Psoas muscle (tissue), 8 donors: ENCODE data around the gene NFIB. TPM values are rescaled to one million over a fixed set of nuclear protein-coding genes. Genes with fewer than 3 reads are reported as not detected.

Source experiments
- ATAC-seq, 4 donors: fragments of 200-7000 bp; cut with Tn5 transposase; one replicate each; pipeline ENCODE4 v1.9.1; 2020; ENCODE audit warnings: moderate library complexity in 3 of 4, mild to moderate bottlenecking in 2 of 4
- DNase-seq, 2 donors: peaks; one replicate each; pipeline ENCODE4 v3.0.0-alpha.2; 2020
- H3K27ac ChIP-seq: fragments of 200-600 bp; one replicate; pipeline ENCODE4 v1.8.0; 2022
- H3K27me3 ChIP-seq, 3 donors: fragments of 200-600 bp in 1 of 3; one replicate each; pipeline versions ENCODE4 v1.6.1 to v1.8.0; 2013 to 2022; ENCODE audit warnings: low read length in 2 of 3, mild to moderate bottlenecking in 2 of 3, moderate library complexity in 1 of 3; ENCODE audit not compliant: insufficient read depth in 3 of 3
- H3K36me3 ChIP-seq, 2 donors: fragments of 200-600 bp in 1 of 2; one replicate each; pipeline versions ENCODE4 v1.6.1 to v1.8.0; 2013 to 2022; ENCODE audit warnings: low read depth in 1 of 2, mild to moderate bottlenecking in 1 of 2, moderate library complexity in 1 of 2; ENCODE audit not compliant: insufficient read depth in 1 of 2
- H3K4me1 ChIP-seq: fragments of 200-600 bp; one replicate; pipeline ENCODE4 v1.8.0; 2022
- H3K4me3 ChIP-seq: fragments of 200-600 bp; one replicate; pipeline ENCODE4 v1.8.0; 2022; ENCODE audit warnings: mild to moderate bottlenecking
- H3K9me3 ChIP-seq: fragments of 200-600 bp; one replicate; pipeline ENCODE4 v1.8.0; 2022
- CTCF ChIP-seq: fragments of 200-600 bp; IDR thresholded peaks from one replicate; pipeline ENCODE4 v1.8.0; 2022; ENCODE audit warnings: antibody characterized with exemption
- WGBS, 3 donors: extraction: QIAGEN DNeasy Blood & Tissue Kit; methylation state at CpG; one replicate each; pipeline versions ENCODE4 v1.1.6 to v1.1.7; 2013; 5-methylcytosine and 5-hydroxymethylcytosine counted together
- intact Hi-C, 2 donors: fragments of 100-400 bp; cut with DNase I; formaldehyde crosslinking; loops; one replicate each; pipeline versions ENCODE4 v1.11.0 to v1.14.2; 2022
- polyA plus RNA-seq, 3 donors: library from polyadenylated mRNA; stranded (reverse); fragments of 200-250 nt; gene quantifications; one replicate each; pipeline ENCODE4 v1.2.3, GENCODE V29; 2013
- total RNA-seq, 4 donors: library from RNA; stranded (reverse); fragmentation: NEBNext Ultra II Directional in 2 of 4; extraction: Animal tissue kit (Norgen Biotek cat#: 25700) in 2 of 4; gene quantifications; one replicate each; pipeline versions ENCODE4 v1.2.1 to v1.2.4, GENCODE V29; 2021 to 2023
- donor health status: healthy with polysubstance abuse.
- donor health status: DM: no; HTN: no; CAD: no; lungs with moderate emphysema.
- donor health status: Bipolar disorder and iron deficiency.
- donor health status: healthy.
- donor health status: DM: yes; HTN: yes; CAD: no.
- donor health status: DM: no; HTN: no; CAD: no.
- donor health status: DM: no; HTN: no; CAD: no.
- donor health status: DM: yes; HTN: yes; CAD: no.

NFIB gene
- total and polyA plus RNA-seq, 7 donors = 5.8 to 65.1 (median 35.0) TPM

GRCh38 chr9:14258660-14259239 lies 55.2 kb downstream of the NFIB start:
- ATAC-seq (no peak), DNase-seq (no peak)
- intact Hi-C loops = loop anchor here (5.0 to 10.0 kb wide), 2 partner anchors 44 to 46 kb away; no protein-coding TSS in a partner anchor
- Histone ChIP-seq H3K27me3 (no peaks in the 10 kb centered on the region), H3K9me3 (no peaks in the 10 kb centered on the region), H3K4me1 (peaks cover 45% of the 10 kb centered on the region), H3K27ac (peak overlapping the region; percentile 78), H3K4me3 (no peak overlapping the region), H3K36me3 (no peaks in the 10 kb centered on the region)
- WGBS, 3 donors = 30 to 45% (median 30%) methylated on average over 4 of the region's 4 CpGs
- TF ChIP-seq CTCF = no peak

- no peak overlapping the region for H3K4me3 ChIP-seq
- TF ChIP-seq CTCF = no peak
- H3K27ac ChIP-seq = peak overlapping the region; percentile 78
- H3K4me1 ChIP-seq = peaks cover 41% of the 10 kb centered on the region
- intact Hi-C loops = loop anchor here (5.0 to 10.0 kb wide), 2 partner anchors 44 to 47 kb away; no protein-coding TSS in a partner anchor
- ATAC-seq (no peak), DNase-seq (no peak)
- H3K9me3 ChIP-seq = no peaks in the 10 kb centered on the region
- H3K36me3 ChIP-seq = no peaks in the 10 kb centered on the region
- no peaks in the 10 kb centered on the region for H3K27me3 ChIP-seq
Observed at GRCh38 chr9:14258156-14258555, 55.8 kb downstream of the NFIB start.

- Histone ChIP-seq H3K4me1 (peaks cover 39% of the 10 kb centered on the region), H3K4me3 (no peak overlapping the region), H3K27me3 (no peaks in the 10 kb centered on the region), H3K27ac (peak overlapping the region; percentile 78), H3K36me3 (no peaks in the 10 kb centered on the region), H3K9me3 (no peaks in the 10 kb centered on the region)
- DNase-seq (peak; percentile 21 to 61), ATAC-seq (peak; percentile 73 to 92 (median 86))
- WGBS, 3 donors = 0 to 10% (median 9%) methylated on average over 1 of the region's 1 CpG
- TF ChIP-seq CTCF = no peak
- intact Hi-C loops = loop anchor here (5.0 to 10.0 kb wide), 2 partner anchors 46 to 48 kb away; no protein-coding TSS in a partner anchor
Observed at GRCh38 chr9:14256588-14256987, 57.4 kb downstream of the NFIB start.

GRCh38 chr9:14251154-14252071 lies 62.5 kb downstream of the NFIB start:
- 8 to 12% (median 12%) methylated on average over 10 of the region's 10 CpGs for WGBS, 3 donors
- Histone ChIP-seq H3K36me3 (no peaks in the 10 kb centered on the region), H3K27me3 (no peaks in the 10 kb centered on the region), H3K9me3 (no peaks in the 10 kb centered on the region), H3K4me3 (peak overlapping the region; percentile 31), H3K27ac (peak overlapping the region; percentile 80), H3K4me1 (peaks cover 28% of the 10 kb centered on the region)
- peak; percentile 79 to 92 for DNase-seq
- intact Hi-C loops = loop anchor here in 1 of 2 donors (10.0 kb wide), 1 partner anchor 53 kb away; no protein-coding TSS in a partner anchor
- no peak for TF ChIP-seq CTCF
- ATAC-seq = peak; percentile 94 to 97 (median 96)
